ENCODE results near the gene IFI27L2. TPM values are rescaled to one million over a fixed set of nuclear protein-coding genes. Genes with fewer than 3 reads are reported as not detected.

The IFI27L2 gene
- total and polyA plus RNA-seq, 2 of the 8 experiments (the other 6 are each of a cell fraction or from before 2014, with no cell fraction given): 14.0 to 69.6 TPM

GRCh38 chr14:94125659-94126418 lies 3.6 kb downstream of the IFI27L2 start (continued):
- no peak for TF ChIP-seq PHF8 (conservative IDR thresholded peaks at IDR 0.05; ENCODE audit: low read depth, low read length)
